Stimulated activated naive CD8-positive, alpha-beta T cell treated with anti-CD3 and anti-CD28 coated beads, Interleukin-15, amount 100 ng/mL, for 72 hours (primary cell): ENCODE results near the gene DCP1A.

ENCODE experiments used
- ATAC-seq: fragments of 150-1000 bp; cut with Tn5 transposase; 2 replicates; pipeline ENCODE4 v1.10.0; 2021; ENCODE audit warnings: mild to moderate bottlenecking, moderate library complexity
- DNase-seq, 2 donors: peaks; one replicate each; pipeline ENCODE4 v3.0.0; 2021 to 2022
- H3K27ac Mint-ChIP-seq, 2 donors: one replicate each; pipeline ENCODE4 v1.8.0; 2022; ENCODE audit warnings: mild to moderate bottlenecking in 2 of 2, mixed read lengths in 2 of 2, moderate library complexity in 2 of 2
- H3K27me3 Mint-ChIP-seq: one replicate; pipeline ENCODE4 v1.8.0; 2022; ENCODE audit warnings: mixed read lengths
- H3K4me1 Mint-ChIP-seq: one replicate; pipeline ENCODE4 v1.8.0; 2022; ENCODE audit warnings: mild to moderate bottlenecking, mixed read lengths
- H3K4me3 Mint-ChIP-seq, 2 donors: one replicate each; pipeline ENCODE4 v1.8.0; 2022; ENCODE audit warnings: mild to moderate bottlenecking in 2 of 2, mixed read lengths in 2 of 2, moderate library complexity in 1 of 2
- H3K9me3 Mint-ChIP-seq, 2 donors: one replicate each; pipeline ENCODE4 v1.8.0; 2022; ENCODE audit warnings: mixed read lengths in 2 of 2

Gene DCP1A

DNA sequence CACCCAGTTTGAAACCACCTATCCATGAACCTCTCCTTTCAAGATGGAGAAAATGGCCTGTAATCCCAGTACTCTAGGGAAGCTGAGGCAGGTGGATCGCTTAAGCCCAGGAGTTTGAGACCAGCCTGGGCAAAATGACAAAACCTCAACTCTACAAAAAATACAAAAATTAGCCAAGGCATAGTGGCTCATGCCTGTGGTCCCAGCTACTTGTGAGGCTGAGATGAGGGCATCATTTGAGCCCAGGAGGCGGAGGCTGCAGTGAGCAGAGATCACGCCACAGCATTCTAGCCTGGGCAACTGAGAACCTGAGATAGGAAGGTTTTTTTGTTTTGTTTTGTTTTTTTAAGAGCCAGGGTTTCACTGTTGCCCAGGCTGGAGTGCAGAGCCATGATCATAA, 96.9 kb downstream of the DCP1A start:
- H3K9me3 Mint-ChIP-seq: no peaks in the 10 kb centered on the region
- no peak overlapping the region for H3K4me3 Mint-ChIP-seq
- H3K27me3 Mint-ChIP-seq: no peaks in the 10 kb centered on the region
- DNase-seq (no peak), ATAC-seq (no peak)
- peak overlapping the region; percentile 25 to 86 for H3K27ac Mint-ChIP-seq
- peaks cover 79% of the 10 kb centered on the region for H3K4me1 Mint-ChIP-seq

DNA sequence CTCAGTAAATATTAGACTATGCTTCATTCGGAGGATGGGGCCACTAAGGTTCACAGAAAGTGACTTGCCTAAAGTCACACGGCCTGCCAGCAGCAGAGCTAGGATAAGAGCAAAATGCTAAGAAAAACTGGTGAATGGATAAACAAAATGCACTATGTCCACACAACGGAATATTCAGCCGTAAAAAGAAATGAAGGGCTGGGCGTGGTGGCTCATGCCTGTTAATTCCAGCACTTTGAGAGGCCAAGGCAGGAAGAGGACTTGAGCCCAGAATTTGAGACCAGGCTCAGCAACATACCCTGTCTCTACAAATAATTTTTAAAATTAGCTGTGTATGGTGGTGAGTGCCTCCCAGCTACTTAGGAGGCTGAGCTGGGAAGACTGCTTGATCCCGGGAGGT, 99.2 kb downstream of the DCP1A start:
- Mint-ChIP-seq H3K27ac (no peak overlapping the region), H3K27me3 (no peaks in the 10 kb centered on the region), H3K4me3 (no peak overlapping the region), H3K9me3 (no peaks in the 10 kb centered on the region), H3K4me1 (peaks cover 79% of the 10 kb centered on the region)
- DNase-seq (no peak), ATAC-seq (no peak)

DNA sequence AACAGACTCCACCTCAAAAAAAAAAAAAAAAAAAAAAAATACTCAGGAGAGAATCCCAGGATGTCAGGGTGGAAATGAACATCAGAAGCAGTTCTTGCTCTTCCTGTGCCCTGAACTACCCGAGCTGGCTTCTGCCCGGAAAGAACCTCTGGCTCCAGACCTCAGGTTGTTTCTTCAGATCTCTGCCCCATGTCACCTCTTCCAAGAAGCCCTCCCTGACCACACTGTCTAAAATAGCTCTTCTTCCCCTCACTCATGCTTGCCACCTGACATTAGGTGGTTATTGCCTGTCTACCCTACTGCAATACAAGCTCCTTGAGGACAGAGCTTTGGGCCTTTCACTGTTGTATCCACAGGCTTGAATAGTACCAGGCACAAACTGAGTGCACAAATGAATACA, 99.7 kb downstream of the DCP1A start:
- no peak for DNase-seq
- no peak overlapping the region for H3K27ac Mint-ChIP-seq
- H3K9me3 Mint-ChIP-seq: no peaks in the 10 kb centered on the region
- no peaks in the 10 kb centered on the region for H3K27me3 Mint-ChIP-seq
- no peak for ATAC-seq
- H3K4me1 Mint-ChIP-seq: peaks cover 74% of the 10 kb centered on the region
- H3K4me3 Mint-ChIP-seq: no peak overlapping the region

DNA sequence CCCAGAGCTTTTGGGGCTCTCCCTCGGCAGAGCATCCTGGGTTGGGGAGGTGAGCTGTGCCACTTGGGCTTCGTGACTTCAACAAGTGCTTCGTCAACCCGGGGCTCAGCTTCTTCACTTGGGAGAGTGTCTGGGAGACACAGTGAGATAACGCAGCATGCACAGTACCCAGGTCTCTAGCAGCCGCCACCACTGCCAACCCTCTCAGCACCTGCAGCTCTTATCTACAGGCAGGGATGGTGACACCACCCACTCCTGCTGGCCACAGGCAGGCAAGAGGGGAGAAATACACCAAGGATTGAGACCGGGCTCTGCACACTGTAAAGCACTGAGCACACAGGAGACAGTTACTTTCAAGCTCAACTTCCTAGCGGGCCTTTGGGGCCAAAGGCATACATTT, 103.1 kb downstream of the DCP1A start:
- no peak overlapping the region for H3K27ac Mint-ChIP-seq
- no peak overlapping the region for H3K4me3 Mint-ChIP-seq
- DNase-seq (no peak), ATAC-seq (no peak)
- H3K9me3 Mint-ChIP-seq: no peaks in the 10 kb centered on the region
- H3K4me1 Mint-ChIP-seq: peaks cover 44% of the 10 kb centered on the region
- H3K27me3 Mint-ChIP-seq: no peaks in the 10 kb centered on the region

DNA sequence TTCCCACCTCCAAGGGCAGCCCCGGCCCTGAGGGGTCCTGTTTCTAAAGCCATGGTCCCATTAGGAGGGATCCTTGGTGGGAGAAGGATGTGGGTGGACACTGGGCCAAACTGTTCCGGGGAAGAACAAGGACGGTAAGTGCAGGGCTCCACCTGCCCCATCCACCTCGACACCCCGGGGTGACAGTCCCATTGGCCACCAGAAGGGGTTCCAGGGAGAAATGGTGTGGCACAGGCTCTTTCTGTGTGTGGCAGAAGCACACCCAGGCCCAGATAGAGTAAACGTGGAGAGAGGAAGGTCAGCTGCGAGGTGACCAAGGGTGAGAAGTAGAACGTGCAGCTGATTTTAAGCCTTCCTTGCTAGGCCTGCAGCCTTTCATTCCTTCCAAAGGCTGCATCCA, 103.6 kb downstream of the DCP1A start:
- peak overlapping the region in 1 of 2 donors; percentile 72 for H3K27ac Mint-ChIP-seq
- peaks cover 44% of the 10 kb centered on the region for H3K4me1 Mint-ChIP-seq

DNA sequence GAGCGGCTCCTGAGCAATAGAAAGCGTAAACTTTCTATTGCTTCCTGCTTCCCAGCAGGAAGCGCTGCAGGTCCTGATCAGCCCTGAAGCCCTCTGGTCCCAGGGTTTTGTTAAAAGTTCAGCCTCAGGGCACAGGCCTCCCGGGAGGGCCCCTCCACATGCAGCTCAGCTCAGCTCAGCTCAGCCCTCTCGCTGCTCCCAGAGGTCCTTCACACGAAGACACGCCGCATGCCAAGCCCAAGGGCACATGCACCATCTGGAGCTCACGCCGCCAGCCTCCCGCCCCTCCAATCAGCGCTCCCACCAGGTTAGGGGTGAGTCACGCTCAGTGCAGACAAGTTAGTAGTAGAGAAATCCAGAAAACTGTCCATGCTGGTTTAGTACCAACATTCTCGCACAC, 104.2 kb downstream of the DCP1A start:
- ATAC-seq (no peak), DNase-seq (no peak)
- H3K27me3 Mint-ChIP-seq: no peaks in the 10 kb centered on the region
- no peaks in the 10 kb centered on the region for H3K9me3 Mint-ChIP-seq
- peak overlapping the region in 1 of 2 donors; percentile 86 for H3K27ac Mint-ChIP-seq
- H3K4me3 Mint-ChIP-seq: no peak overlapping the region
- H3K4me1 Mint-ChIP-seq: peaks cover 45% of the 10 kb centered on the region

More for the DNA sequence above, 103.6 kb downstream of the DCP1A start:
- DNase-seq (no peak), ATAC-seq (no peak)
- Mint-ChIP-seq H3K9me3 (no peaks in the 10 kb centered on the region), H3K4me3 (no peak overlapping the region), H3K27me3 (no peaks in the 10 kb centered on the region)

DNA sequence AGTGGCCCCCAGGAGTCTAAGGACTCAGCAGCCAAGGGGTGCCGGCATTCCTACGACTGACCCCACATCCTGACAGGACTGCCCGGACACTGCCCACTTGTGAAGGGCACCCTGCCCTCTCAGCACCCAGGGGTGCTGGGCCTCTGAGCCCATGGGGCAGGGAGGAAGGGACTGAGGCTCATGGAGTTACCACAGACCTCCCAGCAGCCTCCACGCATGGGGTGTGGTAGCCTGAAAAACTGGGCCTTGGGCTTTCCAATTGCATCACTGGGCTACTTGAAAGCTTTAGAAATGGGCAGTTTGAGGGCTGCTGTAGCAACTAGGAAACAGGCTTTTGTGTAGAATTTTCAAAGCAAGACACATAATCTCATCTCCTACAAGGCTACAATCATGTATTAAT, 104.7 kb downstream of the DCP1A start:
- H3K27me3 Mint-ChIP-seq: no peaks in the 10 kb centered on the region
- no peaks in the 10 kb centered on the region for H3K9me3 Mint-ChIP-seq
- ATAC-seq: no peak
- no peak overlapping the region for H3K4me3 Mint-ChIP-seq
- H3K4me1 Mint-ChIP-seq: peaks cover 42% of the 10 kb centered on the region
- H3K27ac Mint-ChIP-seq: no peak overlapping the region
- DNase-seq: no peak

DNA sequence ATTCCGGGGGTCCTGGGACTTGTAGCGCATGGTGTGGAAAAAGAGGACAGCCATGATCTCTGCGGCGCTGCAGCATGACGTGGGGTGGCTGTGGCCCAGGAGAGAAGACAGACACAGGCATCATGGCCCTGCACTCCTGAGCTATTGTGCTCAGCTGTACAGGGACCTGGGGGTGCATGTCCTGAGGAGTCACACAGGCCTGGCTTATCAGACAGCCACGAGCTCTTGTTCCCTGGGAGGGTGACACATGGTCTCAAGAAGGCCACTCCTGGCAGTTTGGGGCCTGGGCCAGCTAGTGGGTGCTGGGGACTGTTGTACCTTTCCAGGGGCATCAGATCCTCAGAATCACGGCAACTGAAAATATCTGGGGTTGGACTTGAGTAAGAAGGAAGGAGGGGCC, 105.2 kb downstream of the DCP1A start:
- ATAC-seq: no peak
- no peaks in the 10 kb centered on the region for H3K27me3 Mint-ChIP-seq

DNA sequence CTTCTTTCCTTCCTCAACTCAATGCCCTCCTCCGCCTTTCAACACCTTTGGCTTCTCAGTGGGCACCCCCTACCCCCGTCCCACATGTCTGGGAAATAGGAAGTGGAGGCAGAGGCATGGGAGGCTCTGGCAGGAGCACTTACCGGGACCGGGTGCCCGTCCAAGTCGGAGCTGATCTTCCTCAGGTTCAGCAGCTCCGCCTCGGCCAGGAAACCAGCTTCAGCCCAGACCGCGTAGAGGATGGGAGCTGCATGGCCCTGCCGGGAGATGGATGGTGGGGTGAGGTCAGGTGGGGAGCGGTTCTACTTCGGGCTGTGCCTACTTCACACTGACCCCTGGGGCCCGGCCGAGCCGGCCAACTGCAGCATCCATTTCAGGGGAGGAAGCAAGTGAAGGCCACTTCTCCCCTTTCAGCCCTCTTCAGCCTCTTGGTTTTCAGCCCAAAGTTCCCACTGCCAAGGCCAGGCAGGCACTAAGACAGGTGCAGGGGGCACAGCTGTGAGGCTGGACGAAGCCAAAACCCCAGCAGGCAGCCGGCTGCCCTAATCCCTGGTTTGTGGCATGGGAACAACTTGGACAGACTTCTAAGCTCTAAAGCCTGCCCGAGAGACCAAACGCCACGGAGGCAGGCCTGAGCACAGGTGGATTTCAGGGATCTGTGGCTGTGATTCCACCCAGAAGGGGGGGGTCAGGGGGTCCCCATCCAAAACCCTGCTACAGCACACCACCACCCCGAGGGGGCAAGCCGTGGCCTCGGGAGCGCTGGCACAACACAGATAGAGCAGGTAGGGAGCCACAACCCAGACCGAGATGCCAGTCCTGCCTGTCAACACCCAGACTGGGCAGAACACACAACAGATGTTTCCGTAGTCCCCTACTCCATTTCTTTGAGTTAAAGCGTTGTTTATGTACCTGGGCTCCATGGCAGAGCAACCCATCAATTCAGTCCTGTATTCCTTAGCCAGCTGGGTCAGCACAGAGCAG, 106.1 kb downstream of the DCP1A start:
- ATAC-seq (no peak), DNase-seq (no peak)
- H3K4me1 Mint-ChIP-seq: peaks cover 41% of the 10 kb centered on the region
- H3K27me3 Mint-ChIP-seq: no peaks in the 10 kb centered on the region
- H3K27ac Mint-ChIP-seq: peak overlapping the region in 1 of 2 donors; percentile 90
- no peak overlapping the region for H3K4me3 Mint-ChIP-seq
- H3K9me3 Mint-ChIP-seq: no peaks in the 10 kb centered on the region

More for the DNA sequence above, 105.2 kb downstream of the DCP1A start:
- Mint-ChIP-seq H3K4me1 (peaks cover 39% of the 10 kb centered on the region), H3K9me3 (no peaks in the 10 kb centered on the region), H3K27ac (no peak overlapping the region), H3K4me3 (no peak overlapping the region)
- DNase-seq: no peak

DNA sequence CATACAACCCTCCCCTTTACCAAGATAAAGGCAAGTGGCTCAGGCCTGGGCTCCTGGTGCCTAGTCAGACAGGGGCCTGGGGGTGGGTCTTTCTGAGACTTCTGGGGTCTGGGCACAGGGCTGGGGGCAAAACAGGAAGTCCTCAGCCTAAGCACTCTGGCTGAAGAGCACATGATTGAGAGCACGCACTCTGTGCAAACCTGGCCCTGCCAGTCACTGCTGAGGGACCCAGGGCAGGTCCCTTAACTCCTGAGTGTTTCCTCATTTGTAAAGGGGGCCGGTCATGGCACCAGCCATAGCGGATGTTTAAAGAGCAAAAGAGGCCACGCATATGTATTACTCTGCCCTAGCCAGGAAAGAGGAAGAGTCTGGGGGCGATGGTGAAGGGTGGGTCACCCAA, 107.5 kb downstream of the DCP1A start:
- no peak for DNase-seq
- Mint-ChIP-seq H3K27me3 (no peaks in the 10 kb centered on the region), H3K4me1 (peaks cover 37% of the 10 kb centered on the region), H3K4me3 (no peak overlapping the region), H3K9me3 (no peaks in the 10 kb centered on the region), H3K27ac (peak overlapping the region in 1 of 2 donors; percentile 38)
- ATAC-seq: no peak

DNA sequence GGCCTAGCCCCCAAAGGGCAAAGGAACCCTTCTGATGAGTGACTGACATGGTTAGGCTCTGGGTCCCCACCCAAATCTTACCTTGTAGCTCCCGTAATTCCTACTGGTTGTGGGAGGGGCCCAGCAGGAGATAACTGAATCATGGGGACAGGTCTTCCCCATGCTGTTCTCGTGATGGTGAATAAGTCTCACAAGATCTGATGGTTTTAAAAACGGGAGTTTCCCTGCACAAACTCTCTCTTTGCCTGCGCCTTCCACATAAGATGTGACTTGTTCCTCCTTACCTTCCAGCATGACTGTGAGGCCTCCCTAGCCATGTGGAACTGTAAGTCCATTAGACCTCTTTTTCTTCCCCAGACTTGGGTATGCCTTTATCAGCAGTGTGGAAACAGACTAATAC, 108.5 kb downstream of the DCP1A start:
- no peaks in the 10 kb centered on the region for H3K9me3 Mint-ChIP-seq
- no peak overlapping the region for H3K4me3 Mint-ChIP-seq
- peak overlapping the region in 1 of 2 donors; percentile 88 for H3K27ac Mint-ChIP-seq
- peaks cover 32% of the 10 kb centered on the region for H3K4me1 Mint-ChIP-seq
- ATAC-seq (no peak), DNase-seq (no peak)
- H3K27me3 Mint-ChIP-seq: no peaks in the 10 kb centered on the region

DNA sequence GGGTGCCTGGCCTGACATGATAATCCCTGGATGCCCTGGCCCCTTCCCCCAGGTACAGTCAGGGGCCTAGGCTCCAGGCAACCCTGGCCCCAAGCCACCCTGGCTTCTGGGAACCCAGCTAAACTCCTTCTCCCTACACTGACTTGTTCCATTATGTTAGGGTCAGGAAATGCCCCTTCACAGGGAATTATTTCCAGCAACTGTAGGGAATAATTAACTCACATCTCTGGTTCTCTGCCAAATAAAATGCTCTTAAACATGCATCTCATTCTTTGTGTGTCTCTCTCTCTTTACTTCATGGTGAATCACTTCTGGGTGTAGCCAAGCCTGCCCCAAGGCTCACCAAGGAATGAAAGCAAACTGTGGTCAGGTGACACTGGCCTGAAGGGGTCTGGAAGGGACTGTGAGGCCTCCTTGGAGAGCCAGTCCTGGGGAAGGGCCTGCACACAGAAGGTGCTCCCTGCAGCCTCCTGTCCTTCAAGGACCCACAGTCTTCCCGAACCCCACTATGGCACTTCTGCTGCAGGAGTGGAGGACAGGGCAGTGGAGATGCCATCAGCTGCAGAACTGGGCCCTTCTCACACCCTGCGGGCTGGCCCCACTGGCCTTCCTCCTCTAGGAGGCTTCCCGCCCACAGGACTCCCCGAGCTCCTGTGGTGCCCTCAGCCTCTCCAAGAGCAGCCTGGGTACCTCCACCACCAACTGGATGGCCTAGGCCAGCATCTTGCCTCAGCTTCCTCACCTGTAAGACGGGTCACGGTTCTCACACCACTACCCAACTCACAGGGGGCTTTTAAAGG, 109.1 kb downstream of the DCP1A start:
- ATAC-seq (no peak), DNase-seq (no peak)
- peak overlapping the region; percentile 34 to 88 for H3K27ac Mint-ChIP-seq
- H3K9me3 Mint-ChIP-seq: no peaks in the 10 kb centered on the region
- no peaks in the 10 kb centered on the region for H3K27me3 Mint-ChIP-seq
- peaks cover 27% of the 10 kb centered on the region for H3K4me1 Mint-ChIP-seq
- no peak overlapping the region for H3K4me3 Mint-ChIP-seq

DNA sequence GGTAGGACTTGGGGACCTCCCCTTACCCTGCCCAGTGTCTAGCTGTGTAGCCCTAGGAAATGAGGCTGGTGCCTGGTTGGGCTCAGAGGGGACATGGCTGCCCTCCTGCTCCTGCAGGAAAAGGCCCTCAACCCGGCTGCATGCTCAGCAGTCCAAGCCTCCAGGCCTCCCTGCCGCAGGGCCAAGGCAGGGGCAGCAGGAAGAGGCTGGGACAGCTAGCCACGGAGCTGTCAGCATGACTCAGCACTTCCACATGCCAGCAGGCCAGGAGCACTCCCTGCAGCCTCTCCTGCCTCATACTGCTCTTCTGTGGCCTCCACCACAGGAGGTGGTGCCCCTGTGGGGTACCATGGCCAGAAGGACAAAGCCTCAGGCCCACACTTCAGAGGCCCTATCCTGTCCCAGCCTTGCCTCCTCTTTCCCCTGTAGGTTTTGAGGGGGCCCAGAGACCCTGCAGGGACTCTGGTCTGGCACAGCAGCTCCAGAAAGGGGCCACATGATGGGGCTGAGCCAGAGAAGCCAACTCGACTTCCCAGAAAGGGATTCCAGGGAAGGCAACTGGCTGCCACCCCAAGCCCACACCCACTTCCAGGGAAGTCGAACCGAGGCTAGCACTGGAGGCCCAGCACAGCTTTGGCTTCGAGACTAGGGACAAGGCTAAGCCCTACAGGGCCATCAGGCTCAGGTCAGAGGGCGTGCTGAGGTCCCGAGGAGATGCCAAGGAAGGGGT, 111.1 kb downstream of the DCP1A start:
- Mint-ChIP-seq H3K4me1 (peaks cover 27% of the 10 kb centered on the region), H3K4me3 (no peak overlapping the region), H3K9me3 (no peaks in the 10 kb centered on the region), H3K27ac (peak overlapping the region; percentile 77 to 83), H3K27me3 (no peaks in the 10 kb centered on the region)
- DNase-seq: no peak
- ATAC-seq: peak; percentile 27

DNA sequence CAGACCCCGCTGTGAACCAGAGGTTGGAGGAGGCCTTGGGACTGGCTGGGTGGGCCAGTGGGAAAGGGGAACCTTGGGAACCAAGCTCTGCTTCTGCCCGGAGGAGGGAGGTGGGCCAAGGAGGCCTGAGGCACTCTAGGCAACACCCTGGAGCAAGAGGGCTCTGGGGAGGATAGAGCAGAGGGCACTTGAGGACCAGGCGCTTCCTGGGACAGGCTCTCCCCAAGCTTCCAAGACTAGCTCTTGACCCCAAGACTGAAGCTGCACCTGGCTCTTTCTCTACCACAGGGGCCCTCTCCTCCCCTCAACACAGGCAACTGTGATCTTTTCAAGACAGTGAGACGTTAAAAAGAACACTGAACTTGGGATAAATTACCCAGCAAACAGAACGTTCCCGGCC, 111.8 kb downstream of the DCP1A start:
- no peak for DNase-seq
- H3K27ac Mint-ChIP-seq: peak overlapping the region; percentile 10 to 88
- H3K27me3 Mint-ChIP-seq: no peaks in the 10 kb centered on the region
- peaks cover 27% of the 10 kb centered on the region for H3K4me1 Mint-ChIP-seq
- H3K9me3 Mint-ChIP-seq: no peaks in the 10 kb centered on the region
- no peak for ATAC-seq
- H3K4me3 Mint-ChIP-seq: no peak overlapping the region

DNA sequence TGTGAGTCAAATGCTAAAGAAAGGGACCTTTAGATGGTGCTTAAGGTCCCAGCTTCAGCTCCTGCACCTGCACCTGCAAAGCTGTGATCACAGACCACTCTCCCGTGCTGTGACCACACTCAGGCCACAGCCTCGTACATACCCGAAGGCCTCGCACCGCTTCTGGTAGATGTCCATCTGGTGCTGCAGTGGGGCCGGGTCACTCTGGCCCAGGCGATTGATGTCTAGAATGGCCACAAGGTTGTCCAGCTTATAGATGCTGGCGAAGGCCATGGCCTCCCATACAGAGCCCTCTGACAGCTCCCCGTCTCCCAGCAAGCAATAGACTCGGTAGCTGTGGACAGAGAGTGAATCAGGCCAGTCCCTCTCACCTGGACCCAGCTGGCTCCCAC, 112.5 kb downstream of the DCP1A start:
- DNase-seq: no peak
- ATAC-seq: no peak
- H3K27ac Mint-ChIP-seq: no peak overlapping the region

More for the DNA sequence above, 112.5 kb downstream of the DCP1A start:
- peaks cover 26% of the 10 kb centered on the region for H3K4me1 Mint-ChIP-seq
- H3K27me3 Mint-ChIP-seq: no peaks in the 10 kb centered on the region
- no peak overlapping the region for H3K4me3 Mint-ChIP-seq
- H3K9me3 Mint-ChIP-seq: no peaks in the 10 kb centered on the region
